GM18861 (cell line): Measurements from ENCODE around the gene PIAS3.
"Not testable (repeated sequence)": the region's sequence is repeated elsewhere in the genome, so short reads cannot be mapped to it uniquely, and the experiment has no call there.

ENCODE experiments used
- ATAC-seq: cut with Tn5 transposase; IDR thresholded peaks from one replicate; pipeline ENCODE4 v1.9.1; 2021; ENCODE audit not compliant: unreplicated experiment

The PIAS3 gene

GRCh38 chr1:145826030-145826429 lies 32.9 kb downstream of the PIAS3 start:
- ATAC-seq = no peak

- ATAC-seq = no peak
These were observed 34.4 kb downstream of the PIAS3 start for GRCh38 chr1:145824499-145824842.

GRCh38 chr1:145823565-145824498 lies 35.0 kb downstream of the PIAS3 start, which contains the start of the genes POLR3C and RNF115:
Gene POLR3C (plus strand): TSS chr1:145824200. CDS start chr1:145825777, 1,577 bp downstream.
Gene RNF115 (minus strand): TSS chr1:145824095. CDS start chr1:145823873, 222 bp downstream.
- peak; percentile 78 for ATAC-seq

GRCh38 chr1:145822779-145823331 lies 36.0 kb downstream of the PIAS3 start:
- ATAC-seq = not testable (repeated sequence)

GRCh38 chr1:145818095-145818494 lies 40.8 kb downstream of the PIAS3 start:
- peak; percentile 44 for ATAC-seq

- ATAC-seq = not testable (repeated sequence)
These were observed 45.7 kb downstream of the PIAS3 start for GRCh38 chr1:145812977-145813810.

GRCh38 chr1:145806844-145807243 lies 52.0 kb downstream of the PIAS3 start:
- no peak for ATAC-seq

- ATAC-seq = no peak
These were observed 52.5 kb downstream of the PIAS3 start for GRCh38 chr1:145806408-145806807.

- ATAC-seq = no peak
These were observed 53.8 kb downstream of the PIAS3 start for GRCh38 chr1:145805057-145805456.

- ATAC-seq = no peak
These were observed 54.4 kb downstream of the PIAS3 start for GRCh38 chr1:145804235-145805045.

GRCh38 chr1:145799806-145800205 lies 59.1 kb downstream of the PIAS3 start:
- no peak for ATAC-seq
